Tibial nerve (tissue), 3 donors: ENCODE results near the gene CPSF7.

Source experiments
- POLR2A ChIP-seq, 2 donors: fragments of 450-650 bp; IDR thresholded peaks; one replicate each; pipeline ENCODE4 v1.6.1; 2017; ENCODE audit warnings: antibody characterized with exemption in 2 of 2, mild to moderate bottlenecking in 2 of 2, moderate library complexity in 2 of 2
- TF ChIP-seq, protein P1 (sequence below), 5 experiments: fragments of 200-600 bp in 3 of 5; fragments of 450-650 bp in 2 of 5; sonication (generic) in 3 of 5; IDR thresholded peaks; one replicate each; pipeline ENCODE4 v1.5.1; 2016 to 2019; ENCODE audit warnings: antibody characterized with exemption in 5 of 5, mild to moderate bottlenecking in 3 of 5, moderate library complexity in 2 of 5

DNA sequence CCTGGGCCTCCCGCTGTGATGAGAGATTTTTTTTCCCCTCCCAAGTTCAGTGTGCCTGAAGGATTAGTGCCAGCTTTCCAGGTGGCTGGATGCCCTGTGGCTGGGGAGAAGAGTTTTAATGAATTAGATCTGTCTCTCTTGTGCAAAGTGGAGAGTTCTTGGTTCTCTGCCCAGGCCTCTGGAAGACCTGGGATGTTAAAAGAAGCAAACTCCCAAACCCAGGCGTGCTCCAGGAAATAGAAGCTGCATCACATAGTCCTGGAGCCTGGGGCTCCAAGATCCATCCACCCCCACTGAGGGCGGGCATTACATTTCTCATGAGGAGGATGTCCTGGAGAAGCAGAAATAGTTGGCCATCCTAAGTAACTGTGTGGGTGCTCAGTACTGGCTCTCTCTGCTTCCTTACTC lies 30.7 kb upstream of the CPSF7 start:
- TF ChIP-seq, protein P1, sequence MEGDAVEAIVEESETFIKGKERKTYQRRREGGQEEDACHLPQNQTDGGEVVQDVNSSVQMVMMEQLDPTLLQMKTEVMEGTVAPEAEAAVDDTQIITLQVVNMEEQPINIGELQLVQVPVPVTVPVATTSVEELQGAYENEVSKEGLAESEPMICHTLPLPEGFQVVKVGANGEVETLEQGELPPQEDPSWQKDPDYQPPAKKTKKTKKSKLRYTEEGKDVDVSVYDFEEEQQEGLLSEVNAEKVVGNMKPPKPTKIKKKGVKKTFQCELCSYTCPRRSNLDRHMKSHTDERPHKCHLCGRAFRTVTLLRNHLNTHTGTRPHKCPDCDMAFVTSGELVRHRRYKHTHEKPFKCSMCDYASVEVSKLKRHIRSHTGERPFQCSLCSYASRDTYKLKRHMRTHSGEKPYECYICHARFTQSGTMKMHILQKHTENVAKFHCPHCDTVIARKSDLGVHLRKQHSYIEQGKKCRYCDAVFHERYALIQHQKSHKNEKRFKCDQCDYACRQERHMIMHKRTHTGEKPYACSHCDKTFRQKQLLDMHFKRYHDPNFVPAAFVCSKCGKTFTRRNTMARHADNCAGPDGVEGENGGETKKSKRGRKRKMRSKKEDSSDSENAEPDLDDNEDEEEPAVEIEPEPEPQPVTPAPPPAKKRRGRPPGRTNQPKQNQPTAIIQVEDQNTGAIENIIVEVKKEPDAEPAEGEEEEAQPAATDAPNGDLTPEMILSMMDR (IDR thresholded peaks at IDR 0.05): no peak
- no peak for TF ChIP-seq POLR2A (IDR thresholded peaks at IDR 0.05)
